ENCODE measurements around the gene AKIRIN2. TPM values are rescaled to one million over a fixed set of nuclear protein-coding genes. Genes with fewer than 3 reads are reported as not detected.

AKIRIN2 gene
- total and polyA plus RNA-seq, 9 of the 15 experiments (the other 6 are each of a cell fraction or from before 2014, with no cell fraction given), result 5.8 to 63.9 (median 28.1) TPM

DNA sequence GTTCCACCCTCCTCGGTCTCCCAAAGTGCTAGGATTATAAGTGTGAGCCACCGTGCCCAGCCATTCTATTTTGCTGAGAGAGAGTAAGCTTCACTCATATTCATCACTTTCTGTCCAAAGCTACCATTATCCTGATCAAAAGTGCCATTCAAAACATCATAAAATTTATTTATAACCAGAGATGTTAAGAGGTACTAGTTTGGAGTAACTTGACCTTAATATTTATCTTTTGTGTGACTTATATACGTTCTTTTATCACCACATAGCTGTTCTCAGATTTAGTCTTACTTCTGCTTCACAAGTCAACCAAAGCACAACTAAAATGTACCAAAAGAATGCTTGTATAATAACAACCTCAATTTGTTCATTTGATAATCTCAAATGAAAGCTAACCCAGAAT, 18.1 kb downstream of the AKIRIN2 start (continued):
- TF ChIP-seq U2AF1 (optimal IDR thresholded peaks at IDR 0.05; ENCODE audit: low read depth, low read length), result no peak
- no peak for TF ChIP-seq NRF1 (conservative IDR thresholded peaks at IDR 0.05 in 1 of 2, IDR thresholded peaks at IDR 0.05 in 1 of 2)
- no peak for TF ChIP-seq SIN3A (IDR thresholded peaks at IDR 0.05; ENCODE audit: borderline replicate concordance in 2 of 2, control insufficient read depth in 1 of 2, low read depth in 2 of 2, low read length in 2 of 2)
- no peak for TF ChIP-seq ZNF174 (CRISPR knock-in tag; IDR thresholded peaks at IDR 0.05)
- TF ChIP-seq, protein P1, sequence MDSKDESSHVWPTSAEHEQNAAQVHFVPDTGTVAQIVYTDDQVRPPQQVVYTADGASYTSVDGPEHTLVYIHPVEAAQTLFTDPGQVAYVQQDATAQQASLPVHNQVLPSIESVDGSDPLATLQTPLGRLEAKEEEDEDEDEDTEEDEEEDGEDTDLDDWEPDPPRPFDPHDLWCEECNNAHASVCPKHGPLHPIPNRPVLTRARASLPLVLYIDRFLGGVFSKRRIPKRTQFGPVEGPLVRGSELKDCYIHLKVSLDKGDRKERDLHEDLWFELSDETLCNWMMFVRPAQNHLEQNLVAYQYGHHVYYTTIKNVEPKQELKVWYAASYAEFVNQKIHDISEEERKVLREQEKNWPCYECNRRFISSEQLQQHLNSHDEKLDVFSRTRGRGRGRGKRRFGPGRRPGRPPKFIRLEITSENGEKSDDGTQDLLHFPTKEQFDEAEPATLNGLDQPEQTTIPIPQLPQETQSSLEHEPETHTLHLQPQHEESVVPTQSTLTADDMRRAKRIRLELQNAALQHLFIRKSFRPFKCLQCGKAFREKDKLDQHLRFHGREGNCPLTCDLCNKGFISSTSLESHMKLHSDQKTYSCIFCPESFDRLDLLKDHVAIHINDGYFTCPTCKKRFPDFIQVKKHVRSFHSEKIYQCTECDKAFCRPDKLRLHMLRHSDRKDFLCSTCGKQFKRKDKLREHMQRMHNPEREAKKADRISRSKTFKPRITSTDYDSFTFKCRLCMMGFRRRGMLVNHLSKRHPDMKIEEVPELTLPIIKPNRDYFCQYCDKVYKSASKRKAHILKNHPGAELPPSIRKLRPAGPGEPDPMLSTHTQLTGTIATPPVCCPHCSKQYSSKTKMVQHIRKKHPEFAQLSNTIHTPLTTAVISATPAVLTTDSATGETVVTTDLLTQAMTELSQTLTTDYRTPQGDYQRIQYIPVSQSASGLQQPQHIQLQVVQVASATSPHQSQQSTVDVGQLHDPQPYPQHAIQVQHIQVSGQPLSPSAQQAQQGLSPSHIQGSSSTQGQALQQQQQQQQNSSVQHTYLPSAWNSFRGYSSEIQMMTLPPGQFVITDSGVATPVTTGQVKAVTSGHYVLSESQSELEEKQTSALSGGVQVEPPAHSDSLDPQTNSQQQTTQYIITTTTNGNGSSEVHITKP (IDR thresholded peaks at IDR 0.05; ENCODE audit: partially characterized antibody), result no peak
- no peak for TF ChIP-seq ZBED1 (IDR thresholded peaks at IDR 0.05)
- no peak for TF ChIP-seq ZHX1 (conservative IDR thresholded peaks at IDR 0.05; ENCODE audit: low read length)
- no peak for TF ChIP-seq STAT6 (CRISPR knock-in tag; IDR thresholded peaks at IDR 0.05)
- TF ChIP-seq GABPB2 (CRISPR knock-in tag; conservative IDR thresholded peaks at IDR 0.05), result no peak
- no peak for TF ChIP-seq UBTF (IDR thresholded peaks at IDR 0.05; ENCODE audit: borderline replicate concordance in 1 of 2, low read depth in 2 of 2, low read length in 2 of 2)
- TF ChIP-seq CHD2 (IDR thresholded peaks at IDR 0.05; ENCODE audit: low read depth, low read length), result no peak
- TF ChIP-seq ETS2 (tag; IDR thresholded peaks at IDR 0.05; ENCODE audit: borderline replicate concordance, poor library complexity, severe bottlenecking), result no peak
